HL-60 (cell line): ENCODE measurements around the gene H2BK1.

ENCODE experiments used
- DNase-seq, 2 experiments: peaks; one replicate each; pipeline ENCODE4 v3.0.0-alpha.2; 2010 to 2020; ENCODE audit warnings: low read depth in 1 of 2, low spot score in 1 of 2
- H3K27ac ChIP-seq: fragments of 250-450 bp; sonication (Bioruptor Pico); replicated peaks from 2 replicates; pipeline ENCODE4 v1.5.1; 2020; ENCODE audit warnings: mild to moderate bottlenecking, moderate library complexity
- H3K27me3 ChIP-seq: fragments of 250-450 bp; sonication (Bioruptor Pico); 2 replicates; pipeline ENCODE4 v1.5.1; 2021; ENCODE audit warnings: mild to moderate bottlenecking, moderate library complexity; ENCODE audit not compliant: insufficient read depth, poor library complexity, severe bottlenecking
- H3K4me3 ChIP-seq: replicated peaks from 2 replicates; pipeline ENCODE4 v1.5.1; 2011; ENCODE audit warnings: mild to moderate bottlenecking, control low read depth, low read length; ENCODE audit not compliant: insufficient read depth
- CTCF ChIP-seq: IDR thresholded peaks from one replicate; pipeline ENCODE4 v1.5.1; 2011; ENCODE audit warnings: low read length, control low read depth, inconsistent platforms; ENCODE audit not compliant: insufficient read depth
- GABPA ChIP-seq: IDR thresholded peaks from 2 replicates; pipeline ENCODE4 v1.6.1; 2012; ENCODE audit warnings: low read depth
- POLR2AphosphoS5 ChIP-seq: IDR thresholded peaks from 2 replicates; pipeline ENCODE4 v1.6.1; 2012; ENCODE audit warnings: low read depth
- REST ChIP-seq: IDR thresholded peaks from 2 replicates; pipeline ENCODE4 v1.6.1; 2012; ENCODE audit warnings: low read depth; ENCODE audit not compliant: insufficient replicate concordance
- SPI1 ChIP-seq: IDR thresholded peaks from 2 replicates; pipeline ENCODE4 v1.6.1; 2012; ENCODE audit warnings: low read depth, mild to moderate bottlenecking, borderline replicate concordance

Gene H2BK1

GRCh38 chr7:151235091-151235787, 25.0 kb upstream of the H2BK1 start:
- TF ChIP-seq SPI1 (no peak), POLR2AphosphoS5 (no peak), CTCF (no peak)
- Histone ChIP-seq H3K27ac (no peak overlapping the region), H3K4me3 (no peak overlapping the region), H3K27me3 (no peaks in the 10 kb centered on the region)
- no peak for DNase-seq

GRCh38 chr7:151233804-151234203, 23.5 kb upstream of the H2BK1 start:
- Histone ChIP-seq H3K27ac (peak overlapping the region; percentile 79; the same call in 1 of the 2 replicates), H3K27me3 (no peaks in the 10 kb centered on the region), H3K4me3 (peak overlapping the region; percentile 93)
- no peak for DNase-seq
- TF ChIP-seq SPI1 (no peak), POLR2AphosphoS5 (no peak), GABPA (no peak), CTCF (no peak), REST (no peak)

- H3K27ac ChIP-seq: peak overlapping the region; percentile 79
- H3K4me3 ChIP-seq: peak overlapping the region; percentile 93
- peak; percentile 57 to 71 for DNase-seq
- TF ChIP-seq POLR2AphosphoS5 (no peak; the same call in 1 of the 2 replicates), CTCF (no peak), GABPA (no peak), SPI1 (no peak), REST (no peak)
- no peaks in the 10 kb centered on the region for H3K27me3 ChIP-seq
These were observed 22.8 kb upstream of the H2BK1 start for GRCh38 chr7:151232917-151233701.
